ENCODE results near the gene SLC2A9.

SLC2A9 gene

GRCh38 chr4:9820343-9820742 is 201.0 kb downstream of the SLC2A9 start:
- no peak for TF ChIP-seq REST (IDR thresholded peaks at IDR 0.05; ENCODE audit: insufficient read depth in 1 of 2, low read depth in 2 of 2, low read length in 2 of 2)
- no peak for TF ChIP-seq SIN3A (IDR thresholded peaks at IDR 0.05; ENCODE audit: borderline replicate concordance, insufficient read depth, low read length)
- TF ChIP-seq TAF1 (IDR thresholded peaks at IDR 0.05; ENCODE audit: borderline replicate concordance, insufficient read depth, low read length): no peak
- TF ChIP-seq POLR2AphosphoS5 (IDR thresholded peaks at IDR 0.05; ENCODE audit: low read depth, low read length): no peak
- no peak for TF ChIP-seq FOXP2 (optimal IDR thresholded peaks at IDR 0.05; ENCODE audit: borderline replicate concordance, extremely low read depth, extremely low read length, insufficient read depth)

- no peak for TF ChIP-seq REST (IDR thresholded peaks at IDR 0.05; ENCODE audit: insufficient read depth in 1 of 2, low read depth in 2 of 2, low read length in 2 of 2)
- TF ChIP-seq TAF1 (IDR thresholded peaks at IDR 0.05; ENCODE audit: borderline replicate concordance, insufficient read depth, low read length): no peak
Observed at GRCh38 chr4:9816285-9816684, 205.0 kb downstream of the SLC2A9 start.

- TF ChIP-seq POLR2AphosphoS5 (IDR thresholded peaks at IDR 0.05; ENCODE audit: low read depth, low read length) (no peak), FOXP2 (optimal IDR thresholded peaks at IDR 0.05; ENCODE audit: borderline replicate concordance, extremely low read depth, extremely low read length, insufficient read depth) (no peak), SIN3A (IDR thresholded peaks at IDR 0.05; ENCODE audit: borderline replicate concordance, insufficient read depth, low read length) (no peak), REST (IDR thresholded peaks at IDR 0.05; ENCODE audit: insufficient read depth in 1 of 2, low read depth in 2 of 2, low read length in 2 of 2) (no peak), TAF1 (IDR thresholded peaks at IDR 0.05; ENCODE audit: borderline replicate concordance, insufficient read depth, low read length) (no peak)
Observed at GRCh38 chr4:9812501-9813340, 208.6 kb downstream of the SLC2A9 start.

GRCh38 chr4:9811806-9812205 is 209.5 kb downstream of the SLC2A9 start:
- TF ChIP-seq POLR2AphosphoS5 (IDR thresholded peaks at IDR 0.05; ENCODE audit: low read depth, low read length) (no peak), TAF1 (IDR thresholded peaks at IDR 0.05; ENCODE audit: borderline replicate concordance, insufficient read depth, low read length) (no peak), SIN3A (IDR thresholded peaks at IDR 0.05; ENCODE audit: borderline replicate concordance, insufficient read depth, low read length) (no peak), REST (IDR thresholded peaks at IDR 0.05; ENCODE audit: insufficient read depth in 1 of 2, low read depth in 2 of 2, low read length in 2 of 2) (no peak)

GRCh38 chr4:9808077-9808476 is 213.2 kb downstream of the SLC2A9 start:
- no peak for TF ChIP-seq TAF1 (IDR thresholded peaks at IDR 0.05; ENCODE audit: borderline replicate concordance, insufficient read depth, low read length)
- no peak for TF ChIP-seq FOXP2 (optimal IDR thresholded peaks at IDR 0.05; ENCODE audit: borderline replicate concordance, extremely low read depth, extremely low read length, insufficient read depth)
- TF ChIP-seq REST (IDR thresholded peaks at IDR 0.05; ENCODE audit: insufficient read depth in 1 of 2, low read depth in 2 of 2, low read length in 2 of 2): no peak
- TF ChIP-seq SIN3A (IDR thresholded peaks at IDR 0.05; ENCODE audit: borderline replicate concordance, insufficient read depth, low read length): no peak
- no peak for TF ChIP-seq POLR2AphosphoS5 (IDR thresholded peaks at IDR 0.05; ENCODE audit: low read depth, low read length)
